GM12878 (cell line): Measurements from ENCODE around the gene CPVL. TPM values are rescaled to one million over a fixed set of nuclear protein-coding genes. Genes with fewer than 3 reads are reported as not detected.

Experiments used
- ATAC-seq: fragments of 200-7000 bp; cut with Tn5 transposase; 3 replicates; pipeline ENCODE4 v1.9.1; 2020; ENCODE audit warnings: mild to moderate bottlenecking, moderate library complexity
- BruUV-seq: library from RNA; stranded (reverse); fragments of 400-500 nt; replicated peaks from 2 replicates; lab custom pipeline; 2021; lab: Mats Ljungman, UMichigan
- CTCF ChIA-PET: fragments of 300-600 bp; sonication (Branson Sonifier 250); formaldehyde crosslinking; extraction: SDS; loops from one replicate; lab custom pipeline; 2021; ENCODE audit warnings: inconsistent platforms; lab: Yijun Ruan, JAX
- POLR2A ChIA-PET: fragments of 350-600 bp; formaldehyde crosslinking; extraction: SDS; loops from one replicate; lab custom pipeline; 2021; ENCODE audit warnings: inconsistent platforms; lab: Charles Lee
- RAD21 ChIA-PET: fragments of 300-600 bp; sonication (Branson Sonifier 250); formaldehyde crosslinking; loops from one replicate; lab custom pipeline; 2023; ENCODE audit warnings: antibody characterized with exemption; ENCODE audit not compliant: unreplicated experiment; lab: Charles Lee
- SMC1A ChIA-PET: fragments of 300-600 bp; sonication (Branson Sonifier 250); formaldehyde crosslinking; loops from one replicate; lab custom pipeline; 2023; ENCODE audit not compliant: unreplicated experiment, uncharacterized antibody; lab: Charles Lee
- DNase-seq: peaks from one replicate; pipeline ENCODE4 v3.0.0-alpha.2; 2011; ENCODE audit warnings: low read depth, low spot score
- FAIRE-seq: peaks from 3 replicates; lab custom pipeline; 2011; peaks lifted over from hg19 to GRCh38; lab: Jason Lieb, UNC
- H2AFZ ChIP-seq: 2 replicates; pipeline ENCODE4 v1.6.0; 2011; ENCODE audit warnings: low read depth, low read length, control low read depth; ENCODE audit not compliant: control insufficient read depth
- H3K27ac ChIP-seq: 2 replicates; pipeline ENCODE4 v1.5.1; 2011; ENCODE audit warnings: control low read depth; ENCODE audit not compliant: control insufficient read depth, insufficient read depth
- H3K27me3 ChIP-seq, 2 experiments: replicated peaks in 1 of 2; 2 replicates each; pipeline versions ENCODE4 v1.6.0 to v1.6.1; 2011; ENCODE audit warnings: low read length in 1 of 2; ENCODE audit not compliant: control insufficient read depth in 2 of 2, insufficient read depth in 2 of 2
- H3K36me3 ChIP-seq, 2 experiments: 2 replicates each; pipeline ENCODE4 v1.5.1; 2011; ENCODE audit warnings: low read length in 1 of 2; ENCODE audit not compliant: control insufficient read depth in 2 of 2, insufficient read depth in 2 of 2
- H3K4me1 ChIP-seq: 2 replicates; pipeline ENCODE4 v1.6.1; 2011; ENCODE audit warnings: mild to moderate bottlenecking, low read length, moderate library complexity, mixed read lengths; ENCODE audit not compliant: control insufficient read depth, insufficient read depth
- H3K4me2 ChIP-seq: 2 replicates; pipeline ENCODE4 v1.6.0; 2011; ENCODE audit warnings: control low read depth; ENCODE audit not compliant: control insufficient read depth, insufficient read depth
- H3K4me3 ChIP-seq: fragments of 200-600 bp; sonication (generic); 2 replicates; pipeline ENCODE4 v1.5.1; 2016
- H3K79me2 ChIP-seq: 2 replicates; pipeline ENCODE4 v1.6.0; 2011; ENCODE audit warnings: low read length; ENCODE audit not compliant: control insufficient read depth, insufficient read depth
- H3K9ac ChIP-seq: 2 replicates; pipeline ENCODE4 v1.8.0; 2011; ENCODE audit warnings: low read length, control low read depth, mixed read lengths; ENCODE audit not compliant: control insufficient read depth, insufficient read depth
- H3K9me3 ChIP-seq: replicated peaks from 3 replicates; pipeline ENCODE4 v1.5.1; 2011; ENCODE audit warnings: mild to moderate bottlenecking, low read length; ENCODE audit not compliant: control insufficient read depth, insufficient read depth
- H4K20me1 ChIP-seq: 2 replicates; pipeline ENCODE4 v1.6.0; 2011; ENCODE audit not compliant: control insufficient read depth, insufficient read depth
- BCLAF1 ChIP-seq: fragments of 450-650 bp; IDR thresholded peaks from 2 replicates; pipeline ENCODE4 v1.6.1; 2017; ENCODE audit warnings: antibody characterized with exemption, mild to moderate bottlenecking, moderate library complexity
- CBFB ChIP-seq: IDR thresholded peaks from 2 replicates; pipeline ENCODE4 v1.6.1; 2016; ENCODE audit warnings: antibody characterized with exemption, low read depth
- DPF2 ChIP-seq: fragments of 450-650 bp; IDR thresholded peaks from 2 replicates; pipeline ENCODE4 v1.6.1; 2017; ENCODE audit warnings: mild to moderate bottlenecking
- JUND ChIP-seq: IDR thresholded peaks from 2 replicates; pipeline ENCODE4 v1.6.1; 2012; ENCODE audit warnings: low read depth, mild to moderate bottlenecking, low read length, improper control_type of control experiment, moderate library complexity
- MYC ChIP-seq: IDR thresholded peaks from 2 replicates; pipeline ENCODE4 v1.6.1; 2011; ENCODE audit warnings: mild to moderate bottlenecking, low read length, moderate library complexity, inconsistent platforms; ENCODE audit not compliant: insufficient read depth, insufficient replicate concordance, insufficient read length, severe bottlenecking
- NFYA ChIP-seq: IDR thresholded peaks from 2 replicates; pipeline ENCODE4 v1.6.1; 2011; ENCODE audit warnings: low read depth, mild to moderate bottlenecking, low read length, improper control_type of control experiment, borderline replicate concordance
- NR2F1 ChIP-seq: fragments of 450-650 bp; conservative IDR thresholded peaks from 2 replicates; pipeline ENCODE4 v1.6.1; 2017; ENCODE audit warnings: mild to moderate bottlenecking
- RELB ChIP-seq: fragments of 450-650 bp; IDR thresholded peaks from 2 replicates; pipeline ENCODE4 v1.6.1; 2017; ENCODE audit warnings: low read depth, mild to moderate bottlenecking, moderate library complexity
- SREBF2 ChIP-seq: IDR thresholded peaks from 2 replicates; pipeline ENCODE4 v1.6.1; 2012; ENCODE audit warnings: mild to moderate bottlenecking, low read length
- ZBTB33 ChIP-seq: fragments of 450-650 bp; IDR thresholded peaks from 2 replicates; pipeline ENCODE4 v1.6.1; 2017; ENCODE audit warnings: mild to moderate bottlenecking
- ZNF274 ChIP-seq: IDR thresholded peaks from one replicate; pipeline ENCODE4 v1.8.0; 2011; ENCODE audit not compliant: insufficient read length, insufficient read depth
- WGBS: methylation state at CpG from one replicate; pipeline ENCODE4 v1.1.6; 2016; ENCODE audit warnings: low lambda C conversion rate; ENCODE audit not compliant: insufficient replicate concordance, insufficient coverage; ENCODE audit errors: missing lambda C conversion rate; 5-methylcytosine and 5-hydroxymethylcytosine counted together
- in situ Hi-C: fragments of 300-500 bp; cut with MboI; formaldehyde crosslinking; loops from 9 replicates; pipeline ENCODE4 v1.14.3; 2018; ENCODE audit warnings: mixed read lengths
- intact Hi-C: fragments of 100-400 bp; cut with micrococcal nuclease; formaldehyde crosslinking; loops from one replicate; pipeline ENCODE4 v1.14.2; 2022; ENCODE audit not compliant: unreplicated experiment
- polyA plus RNA-seq, 11 experiments: library from polyadenylated mRNA; depleted of rRNA in 4 of 11; unstranded in 6 of 11; stranded (reverse) in 5 of 11; fragments of >200 nt; fragmentation: Nextera tagmentation in 4 of 11; fragmentation: Illumina TruSeq in 1 of 11; extraction: Ambion mirVana in 4 of 11; extraction: Trizol in 1 of 11; gene quantifications; 1 replicate in 1 of 11; 2 replicates in 10 of 11; pipeline versions ENCODE4 v1.2.1 to v1.2.3, GENCODE V29; 2011 to 2016; ENCODE audit warnings: inconsistent platforms in 2 of 11, missing spikeins in 2 of 11, low read depth in 1 of 11
- total RNA-seq, 4 experiments: library from RNA; depleted of rRNA in 3 of 4; stranded (reverse); fragments of >200 nt in 3 of 4; fragmentation: Illumina TruSeq in 1 of 4; extraction: Trizol in 1 of 4; gene quantifications; 2 replicates each; pipeline versions ENCODE4 v1.2.1 to v1.2.3, GENCODE V29; 2013 to 2021
- TF ChIP-seq, protein P1 (sequence below), 3 experiments: IDR thresholded peaks in 2 of 3; conservative IDR thresholded peaks in 1 of 3; 2 replicates each; pipeline ENCODE4 v1.5.1; 2011; ENCODE audit warnings: low read depth in 3 of 3, low read length in 3 of 3, mild to moderate bottlenecking in 3 of 3, control low read depth in 2 of 3, moderate library complexity in 2 of 3, inconsistent platforms in 1 of 3, mixed read lengths in 1 of 3; ENCODE audit not compliant: control insufficient read depth in 2 of 3, insufficient read depth in 1 of 3; ENCODE audit errors: extremely low read depth in 1 of 3

Gene CPVL
- total and polyA plus RNA-seq, 10 of the 15 experiments (the other 5 are each of a cell fraction or from before 2014, with no cell fraction given): 0.59 TPM; not detected in 9

- H3K27ac ChIP-seq: no peak overlapping the region
- no peak overlapping the region for H3K4me3 ChIP-seq
- intact Hi-C loops (no loop called here), in situ Hi-C loops (no loop called here)
- no peaks in the 10 kb centered on the region for H3K36me3 ChIP-seq
- no peak overlapping the region for H2AFZ ChIP-seq
- WGBS: 2% methylated on average over 5 of the region's 5 CpGs
- H3K9me3 ChIP-seq: no peaks in the 10 kb centered on the region; the same call in 1 of the 3 replicates
- no TSS peak for BruUV-seq
- ChIA-PET POLR2A (no interaction called here), RAD21 (no interaction called here), SMC1A (interaction anchor here (0.9 kb wide), 1 partner anchor 17 kb away, joined by 3 read pairs; no protein-coding TSS in a partner anchor), CTCF (interaction anchor here (0.6 kb wide), 1 partner anchor 50 kb away, joined by 3 read pairs; no protein-coding TSS in a partner anchor)
- H3K4me1 ChIP-seq: no peaks in the 10 kb centered on the region
- DNase-seq (no peak), FAIRE-seq (no peak), ATAC-seq (no peak)
- H4K20me1 ChIP-seq: no peaks in the 10 kb centered on the region
- no peak overlapping the region for H3K9ac ChIP-seq
- H3K79me2 ChIP-seq: no peaks in the 10 kb centered on the region
- H3K4me2 ChIP-seq: no peak overlapping the region
- H3K27me3 ChIP-seq: peaks cover 6 to 8% of the 10 kb centered on the region in 2 experiments; a peak in 3 of 4 replicates
- TF ChIP-seq NFYA (no peak), CBFB (no peak), MYC (no peak), ZBTB33 (no peak), NR2F1 (no peak), DPF2 (no peak), SREBF2 (no peak), ZNF274 (no peak), BCLAF1 (no peak), JUND (no peak), RELB (no peak)
- TF ChIP-seq, protein P1, sequence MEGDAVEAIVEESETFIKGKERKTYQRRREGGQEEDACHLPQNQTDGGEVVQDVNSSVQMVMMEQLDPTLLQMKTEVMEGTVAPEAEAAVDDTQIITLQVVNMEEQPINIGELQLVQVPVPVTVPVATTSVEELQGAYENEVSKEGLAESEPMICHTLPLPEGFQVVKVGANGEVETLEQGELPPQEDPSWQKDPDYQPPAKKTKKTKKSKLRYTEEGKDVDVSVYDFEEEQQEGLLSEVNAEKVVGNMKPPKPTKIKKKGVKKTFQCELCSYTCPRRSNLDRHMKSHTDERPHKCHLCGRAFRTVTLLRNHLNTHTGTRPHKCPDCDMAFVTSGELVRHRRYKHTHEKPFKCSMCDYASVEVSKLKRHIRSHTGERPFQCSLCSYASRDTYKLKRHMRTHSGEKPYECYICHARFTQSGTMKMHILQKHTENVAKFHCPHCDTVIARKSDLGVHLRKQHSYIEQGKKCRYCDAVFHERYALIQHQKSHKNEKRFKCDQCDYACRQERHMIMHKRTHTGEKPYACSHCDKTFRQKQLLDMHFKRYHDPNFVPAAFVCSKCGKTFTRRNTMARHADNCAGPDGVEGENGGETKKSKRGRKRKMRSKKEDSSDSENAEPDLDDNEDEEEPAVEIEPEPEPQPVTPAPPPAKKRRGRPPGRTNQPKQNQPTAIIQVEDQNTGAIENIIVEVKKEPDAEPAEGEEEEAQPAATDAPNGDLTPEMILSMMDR (IDR thresholded peaks at IDR 0.05 in 2 of 3, conservative IDR thresholded peaks at IDR 0.05 in 1 of 3; ENCODE audit: control insufficient read depth in 2 of 3, extremely low read depth in 1 of 3, insufficient read depth in 1 of 3, low read depth in 3 of 3, low read length in 3 of 3): no peak
Observed at GRCh38 chr7:28961972-28962371, 184.4 kb downstream of the CPVL start.
